Endothelial cell of umbilical vein (primary cell): Measurements from ENCODE around the gene HDAC4. TPM values are rescaled to one million over a fixed set of nuclear protein-coding genes. Genes with fewer than 3 reads are reported as not detected.

Experiments
- BruUV-seq: library from RNA; stranded (reverse); fragments of 400-500 nt; replicated peaks from 2 replicates; lab custom pipeline; 2021; lab: Mats Ljungman, UMichigan
- CTCF ChIA-PET: fragments of 300-600, 350-600 bp; sonication (Branson Sonifier 250); formaldehyde crosslinking; loops from one replicate; lab custom pipeline; 2021; ENCODE audit warnings: antibody characterized with exemption, inconsistent platforms; lab: Charles Lee
- POLR2A ChIA-PET: fragments of 300-600, 350-600 bp; sonication (Branson Sonifier 250); formaldehyde crosslinking; loops from one replicate; lab custom pipeline; 2021; ENCODE audit warnings: antibody characterized with exemption, inconsistent platforms; lab: Charles Lee
- DNase-seq: peaks from one replicate; pipeline ENCODE4 v3.0.0-alpha.2; 2011; ENCODE audit warnings: low read depth, low spot score
- FAIRE-seq: peaks from 2 replicates; lab custom pipeline; 2011; peaks lifted over from hg19 to GRCh38; lab: Jason Lieb, UNC
- H2AFZ ChIP-seq: 2 replicates; pipeline ENCODE4 v1.6.0; 2012; ENCODE audit warnings: low read depth, low read length, control low read depth, inconsistent platforms
- H3K27ac ChIP-seq: 2 replicates; pipeline ENCODE4 v1.5.1; 2011; ENCODE audit warnings: low read depth, mild to moderate bottlenecking, control low read depth, low read length, moderate library complexity; ENCODE audit not compliant: insufficient read depth
- H3K27me3 ChIP-seq, 2 experiments: 2 replicates each; pipeline versions ENCODE4 v1.6.0 to v1.6.1; 2011; ENCODE audit warnings: low read length in 2 of 2, mixed read lengths in 1 of 2; ENCODE audit not compliant: control insufficient read depth in 2 of 2, insufficient read depth in 2 of 2
- H3K36me3 ChIP-seq, 2 experiments: 2 replicates in 1 of 2; 3 replicates in 1 of 2; pipeline ENCODE4 v1.5.1; 2011; ENCODE audit warnings: low read length in 2 of 2, mild to moderate bottlenecking in 1 of 2, moderate library complexity in 1 of 2; ENCODE audit not compliant: control insufficient read depth in 2 of 2, insufficient read depth in 2 of 2; ENCODE audit errors: extremely low read depth in 1 of 2
- H3K4me1 ChIP-seq: 3 replicates; pipeline ENCODE4 v1.5.1; 2011; ENCODE audit warnings: mild to moderate bottlenecking, low read length; ENCODE audit not compliant: control insufficient read depth, insufficient read depth; ENCODE audit errors: extremely low read depth
- H3K4me2 ChIP-seq: 2 replicates; pipeline ENCODE4 v1.6.1; 2011; ENCODE audit warnings: low read length, control low read depth, mixed read lengths; ENCODE audit not compliant: insufficient read depth
- H3K4me3 ChIP-seq, 3 experiments: fragments of 200-600 bp in 1 of 3; sonication (generic), shearing (Covaris generic) in 1 of 3; replicated peaks in 1 of 3; 2 replicates each; pipeline ENCODE4 v1.5.1; 2011 to 2016; ENCODE audit warnings: control low read depth in 3 of 3, low read length in 3 of 3, mild to moderate bottlenecking in 2 of 3, inconsistent platforms in 1 of 3, low read depth in 1 of 3, moderate library complexity in 1 of 3; ENCODE audit not compliant: insufficient read depth in 1 of 3
- H3K79me2 ChIP-seq: 2 replicates; pipeline ENCODE4 v1.6.0; 2012; ENCODE audit warnings: low read length, inconsistent platforms; ENCODE audit not compliant: control insufficient read depth, insufficient read depth
- H3K9ac ChIP-seq: replicated peaks from 2 replicates; pipeline ENCODE3; 2011; ENCODE audit warnings: low read length, control low read depth; ENCODE audit not compliant: insufficient read depth; ENCODE audit errors: extremely low read depth
- H3K9me1 ChIP-seq: replicated peaks from 3 replicates; pipeline ENCODE4 v1.6.0; 2011; ENCODE audit warnings: mild to moderate bottlenecking, low read length; ENCODE audit not compliant: control insufficient read depth, insufficient read depth; ENCODE audit errors: extremely low read depth
- H3K9me3 ChIP-seq: replicated peaks from 2 replicates; pipeline ENCODE4 v1.5.1; 2012; ENCODE audit warnings: low read length, inconsistent platforms; ENCODE audit not compliant: control insufficient read depth, insufficient read depth
- H4K20me1 ChIP-seq: replicated peaks from 2 replicates; pipeline ENCODE3; 2011; ENCODE audit warnings: mild to moderate bottlenecking, low read length; ENCODE audit not compliant: control insufficient read depth, insufficient read depth; ENCODE audit errors: extremely low read depth
- CTCF ChIP-seq, 2 donors: IDR thresholded peaks; 1 replicate in 1 of 2; 2 replicates in 1 of 2; pipeline ENCODE4 v1.5.1; 2011; ENCODE audit warnings: low read length in 2 of 2, mild to moderate bottlenecking in 2 of 2, moderate library complexity in 2 of 2, control low read depth in 1 of 2, inconsistent platforms in 1 of 2, low read depth in 1 of 2; ENCODE audit not compliant: insufficient read depth in 1 of 2; ENCODE audit errors: extremely low read depth in 1 of 2
- EZH2 ChIP-seq: IDR thresholded peaks from 2 replicates; pipeline ENCODE4 v1.6.1; 2012; ENCODE audit warnings: borderline replicate concordance, low read depth, mild to moderate bottlenecking, moderate library complexity, low read length, inconsistent platforms; ENCODE audit not compliant: severe bottlenecking
- FOS ChIP-seq: IDR thresholded peaks from 2 replicates; pipeline ENCODE4 v1.6.1; 2011; ENCODE audit warnings: mild to moderate bottlenecking, low read length, moderate library complexity, borderline replicate concordance; ENCODE audit not compliant: insufficient read depth
- GATA2 ChIP-seq: IDR thresholded peaks from 2 replicates; pipeline ENCODE4 v1.7.0; 2011; ENCODE audit warnings: low read depth, mild to moderate bottlenecking, moderate library complexity, mixed read lengths, low read length; ENCODE audit not compliant: insufficient read length, insufficient read depth
- JUN ChIP-seq: IDR thresholded peaks from 2 replicates; pipeline ENCODE4 v1.6.1; 2011; ENCODE audit warnings: borderline replicate concordance, low read depth; ENCODE audit not compliant: insufficient read length, insufficient read depth
- MAX ChIP-seq: IDR thresholded peaks from 2 replicates; pipeline ENCODE4 v1.6.1; 2011; ENCODE audit not compliant: insufficient read depth, insufficient read length
- MYC ChIP-seq: IDR thresholded peaks from one replicate; pipeline ENCODE4 v1.6.1; 2011; ENCODE audit warnings: mild to moderate bottlenecking, low read depth, low read length
- POLR2A ChIP-seq: IDR thresholded peaks from 2 replicates; pipeline ENCODE4 v1.6.1; 2012; ENCODE audit warnings: low read depth, mild to moderate bottlenecking, control low read depth, low read length
- POLR2AphosphoS5 ChIP-seq: IDR thresholded peaks from 2 replicates; pipeline ENCODE4 v1.6.1; 2012; ENCODE audit warnings: low read depth, mild to moderate bottlenecking, control low read depth, low read length, moderate library complexity; ENCODE audit not compliant: insufficient read depth
- dilution Hi-C: fragments of 300-500 bp; cut with MboI; formaldehyde crosslinking; loops from one replicate; pipeline ENCODE4 v1.15.0; 2019; ENCODE audit warnings: low sequenced_read_pairs; ENCODE audit not compliant: extremely low pct_ligation_motif_present
- intact Hi-C: fragments of 100-400 bp; cut with micrococcal nuclease; formaldehyde crosslinking; loops from one replicate; pipeline ENCODE4 v1.10.0; 2022
- polyA plus RNA-seq, 4 experiments: library from polyadenylated mRNA; depleted of rRNA in 3 of 4; stranded (reverse) in 3 of 4; unstranded in 1 of 4; fragments of >200 nt; gene quantifications; 2 replicates each; pipeline versions ENCODE4 v1.2.1 to v1.2.3, GENCODE V29; 2011 to 2012; ENCODE audit warnings: missing spikeins in 1 of 4
- total RNA-seq: library from RNA; stranded (reverse); gene quantifications from 2 replicates; pipeline ENCODE4 v1.2.3, GENCODE V29; 2021

Gene HDAC4
- total and polyA plus RNA-seq, 2 donors (not counting 3 experiments of a cell fraction or from before 2014, with no cell fraction given): 13.4 to 33.0 TPM

GRCh38 chr2:239072786-239073185, 328.0 kb downstream of the HDAC4 start:
- intact Hi-C loops (no loop called here), dilution Hi-C loops (no loop called here)
- Histone ChIP-seq H3K4me3 (no peak overlapping the region), H3K79me2 (no peaks in the 10 kb centered on the region), H3K27me3 (no peaks in the 10 kb centered on the region), H3K4me2 (no peak overlapping the region), H3K9ac (no peak overlapping the region), H3K36me3 (peaks cover 0 to 9% of the 10 kb centered on the region in 2 experiments), H4K20me1 (no peaks in the 10 kb centered on the region), H3K9me1 (no peaks in the 10 kb centered on the region), H3K9me3 (no peaks in the 10 kb centered on the region), H3K4me1 (no peaks in the 10 kb centered on the region), H3K27ac (no peak overlapping the region), H2AFZ (no peak overlapping the region)
- FAIRE-seq: no peak
- BruUV-seq: no TSS peak
- TF ChIP-seq MAX (no peak), JUN (no peak), FOS (no peak), POLR2AphosphoS5 (no peak), MYC (no peak), POLR2A (no peak), CTCF (IDR thresholded peaks at IDR 0.05; ENCODE audit: extremely low read depth in 1 of 2, insufficient read depth in 1 of 2, low read depth in 1 of 2, low read length in 2 of 2) (no peak), GATA2 (no peak), EZH2 (no peak)
- POLR2A ChIA-PET: no interaction called here
- CTCF ChIA-PET: no interaction called here
- no peak for DNase-seq
